Measurements from ENCODE around the gene CAP2.

CAP2 gene, protein sequence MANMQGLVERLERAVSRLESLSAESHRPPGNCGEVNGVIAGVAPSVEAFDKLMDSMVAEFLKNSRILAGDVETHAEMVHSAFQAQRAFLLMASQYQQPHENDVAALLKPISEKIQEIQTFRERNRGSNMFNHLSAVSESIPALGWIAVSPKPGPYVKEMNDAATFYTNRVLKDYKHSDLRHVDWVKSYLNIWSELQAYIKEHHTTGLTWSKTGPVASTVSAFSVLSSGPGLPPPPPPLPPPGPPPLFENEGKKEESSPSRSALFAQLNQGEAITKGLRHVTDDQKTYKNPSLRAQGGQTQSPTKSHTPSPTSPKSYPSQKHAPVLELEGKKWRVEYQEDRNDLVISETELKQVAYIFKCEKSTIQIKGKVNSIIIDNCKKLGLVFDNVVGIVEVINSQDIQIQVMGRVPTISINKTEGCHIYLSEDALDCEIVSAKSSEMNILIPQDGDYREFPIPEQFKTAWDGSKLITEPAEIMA

DNA sequence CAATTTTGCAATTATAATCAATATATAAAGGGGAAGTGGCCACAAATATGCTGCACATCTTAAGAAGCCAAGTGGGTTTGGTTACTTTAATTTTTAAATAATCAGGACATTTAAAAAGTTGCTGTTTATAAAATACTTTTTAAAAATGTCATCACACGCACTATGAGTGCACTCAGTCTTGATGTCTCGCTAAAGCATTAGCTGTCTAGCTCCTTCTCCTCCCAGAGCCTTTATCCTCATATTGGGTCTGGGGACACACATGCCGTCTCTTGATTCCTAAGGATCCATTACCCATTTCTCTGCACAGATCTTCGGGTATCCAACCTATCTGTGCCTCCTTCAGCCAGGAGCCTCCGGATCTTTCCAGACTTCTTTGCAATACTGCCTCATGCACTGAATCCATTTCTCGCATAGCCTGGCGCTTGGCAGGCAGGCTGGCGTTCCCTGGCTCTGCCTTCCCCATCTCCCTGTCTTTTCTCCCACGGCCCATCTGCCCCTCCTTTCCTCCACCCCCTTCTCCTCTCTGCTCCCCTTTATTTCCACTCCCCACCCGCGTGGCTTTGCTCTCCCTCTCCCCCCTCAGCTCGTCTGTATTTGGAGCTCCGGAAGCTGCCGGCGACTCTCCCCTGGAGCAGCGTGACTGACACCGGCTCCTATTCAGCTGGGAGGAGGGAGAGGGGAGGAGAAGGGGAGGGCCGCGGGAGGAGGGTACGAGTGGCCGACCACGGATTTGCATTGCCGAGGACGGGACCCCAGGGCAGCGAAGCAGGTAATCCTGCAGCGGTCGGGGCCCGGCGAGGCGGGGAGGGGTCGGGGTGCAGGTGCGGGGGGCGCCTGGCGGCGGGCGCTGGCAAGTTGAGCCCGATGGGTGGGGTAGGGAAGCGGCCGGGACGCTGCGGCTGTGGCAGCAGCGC lies at the start of gene CAP2:
Gene CAP2, plus strand, starts transcription at position 618 of the 914 bp plus-strand sequence. CDS start 27,961 bp downstream, outside the sequence.
- no peak for FAIRE-seq
- no peak for DNase-seq (ENCODE audit: insufficient read length, low spot score)

DNA sequence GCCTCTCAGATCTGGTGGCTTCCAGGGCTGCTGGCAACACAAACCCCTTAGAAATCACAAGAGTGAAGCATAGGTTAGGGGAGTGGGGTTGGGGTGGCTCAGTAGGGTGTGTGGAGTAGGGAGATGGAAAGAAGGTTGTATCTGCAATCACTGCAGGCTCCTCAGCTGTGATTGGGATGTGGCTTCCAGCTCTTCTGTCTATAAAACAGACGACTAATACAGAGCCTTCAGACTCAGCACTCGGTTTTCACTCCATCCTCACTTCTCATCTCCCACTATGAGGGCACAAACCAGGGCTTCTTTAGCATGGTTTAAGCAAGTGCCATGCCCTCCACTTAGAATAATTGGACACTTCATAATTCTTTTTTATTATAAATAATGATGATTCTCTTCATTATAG lies 46.4 kb upstream of the CAP2 start:
- DNase-seq (ENCODE audit: insufficient read length, low spot score) (no peak), FAIRE-seq (no peak)

DNA sequence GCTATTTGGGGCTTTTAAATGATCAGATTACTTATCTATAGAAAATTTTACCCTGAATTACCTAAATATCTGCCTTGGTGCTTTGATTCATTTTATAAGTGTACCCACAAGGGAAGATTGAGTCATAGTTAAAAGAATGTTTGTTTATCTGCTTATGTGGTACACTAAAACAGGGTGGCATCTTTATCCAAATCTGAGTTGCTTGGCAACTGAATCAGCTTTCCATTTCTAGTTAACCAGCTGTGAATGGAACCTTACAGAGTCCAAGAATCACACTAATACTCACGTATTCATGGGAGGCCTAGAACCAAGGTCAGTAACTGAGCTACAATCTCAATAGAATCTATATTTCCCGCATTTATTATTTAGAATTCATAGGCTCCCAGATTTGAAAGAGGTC lies 44.0 kb upstream of the CAP2 start:
- no peak for DNase-seq (ENCODE audit: insufficient read length, low spot score)
- FAIRE-seq, result no peak

DNA sequence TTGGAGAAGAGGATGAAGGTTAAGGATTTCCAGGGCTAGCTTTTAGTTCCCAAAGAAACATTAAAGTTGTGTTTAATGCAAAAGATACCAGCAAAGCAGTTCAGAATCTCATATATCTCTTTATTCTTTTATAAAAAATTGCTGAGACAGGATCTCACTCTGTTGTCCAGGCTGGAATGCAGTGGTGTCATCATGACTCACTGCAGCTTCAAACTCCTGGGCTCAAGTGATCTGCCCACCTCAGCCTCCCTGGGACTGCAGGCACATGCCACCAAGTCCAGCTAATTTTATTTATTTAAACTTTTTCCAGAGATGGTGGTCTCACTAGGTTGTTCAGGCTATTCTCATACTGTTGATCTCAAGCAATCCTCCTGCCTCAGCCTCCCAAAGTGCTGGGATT lies 41.1 kb upstream of the CAP2 start:
- DNase-seq (ENCODE audit: insufficient read length, low spot score), result no peak
- no peak for FAIRE-seq

DNA sequence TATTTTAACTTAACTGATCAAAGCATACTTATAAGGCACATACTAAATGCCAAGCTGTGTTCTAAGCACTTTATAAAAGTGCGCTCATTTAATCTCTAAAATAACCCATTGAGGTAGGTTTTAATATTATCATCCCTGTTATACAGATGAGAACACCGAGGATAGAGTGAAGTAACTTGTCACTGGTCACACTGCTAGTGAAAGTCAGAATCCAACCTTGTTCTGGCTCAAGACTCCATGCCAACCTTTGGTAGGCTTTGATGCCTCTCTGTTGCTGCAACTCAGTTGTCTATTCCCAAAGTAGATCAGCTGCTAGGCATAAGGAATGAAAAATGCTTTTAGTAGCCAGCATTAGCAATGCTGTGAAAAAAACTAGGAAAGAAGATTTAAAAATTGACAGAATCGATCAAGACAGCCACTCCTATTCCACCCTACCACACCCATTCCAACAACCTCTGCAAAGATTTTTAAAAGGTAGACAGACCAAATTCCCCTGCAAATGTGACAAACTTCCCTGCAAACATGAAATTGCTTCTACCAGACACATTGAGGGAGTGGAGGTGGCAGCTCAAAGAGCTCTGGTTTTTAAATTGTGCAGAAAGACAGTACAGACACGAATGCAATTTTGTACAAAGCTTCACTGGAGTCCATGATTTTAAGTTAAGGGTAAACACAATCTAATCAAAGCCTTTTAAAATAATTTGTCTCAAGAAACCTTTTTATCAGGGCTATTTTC lies 39.8 kb upstream of the CAP2 start:
- no peak for FAIRE-seq
- DNase-seq (ENCODE audit: insufficient read length, low spot score), result no peak

DNA sequence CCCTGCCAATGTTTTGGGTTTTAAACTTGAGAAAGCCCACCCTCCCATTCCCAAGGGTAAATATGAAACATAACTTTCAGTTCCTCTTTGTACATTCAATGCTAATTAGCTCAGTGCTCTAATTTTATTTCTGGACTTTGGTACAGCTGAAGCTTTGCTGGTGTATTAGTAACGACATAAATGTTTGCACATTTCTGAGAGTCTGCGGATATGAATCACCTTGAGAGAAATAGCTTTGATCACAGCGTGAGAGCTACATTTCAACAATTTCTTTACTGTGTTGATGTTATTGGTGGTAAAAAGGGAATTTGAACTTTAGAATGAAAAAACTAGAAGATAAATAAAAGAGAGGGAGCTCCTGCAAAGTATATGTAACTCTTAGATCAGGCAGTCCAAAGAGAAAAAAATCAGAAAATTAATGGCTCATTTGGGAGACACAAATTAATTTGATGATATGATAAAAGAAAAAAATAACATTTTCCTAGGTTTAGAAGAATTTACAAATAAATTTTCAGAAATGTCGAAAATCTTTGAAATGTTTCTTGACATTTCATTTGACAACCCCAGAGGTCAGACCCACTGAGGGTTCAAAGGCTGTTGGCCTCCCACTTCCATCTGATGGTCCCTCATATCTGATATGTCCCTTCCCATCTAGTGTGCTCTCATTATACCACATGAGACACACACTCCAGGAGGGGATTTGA lies 38.5 kb upstream of the CAP2 start:
- no peak for DNase-seq (ENCODE audit: insufficient read length, low spot score)
- FAIRE-seq, result no peak

DNA sequence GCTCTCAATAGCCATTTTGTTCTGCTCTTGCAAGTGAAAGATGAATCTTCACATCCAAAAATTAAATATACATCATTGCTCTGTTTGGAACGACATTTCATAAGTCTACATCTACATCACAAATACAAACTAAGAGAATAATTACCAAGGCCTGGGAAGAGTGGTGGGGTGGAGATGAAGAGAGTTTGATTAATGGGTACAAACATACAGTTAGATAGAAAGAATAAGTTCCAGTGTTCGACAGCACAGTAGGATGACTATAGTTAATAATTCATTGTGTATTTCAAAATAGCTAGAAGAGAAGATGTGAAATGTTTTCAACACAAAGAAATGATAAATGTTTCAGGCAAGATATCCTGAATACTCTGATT lies 38.0 kb upstream of the CAP2 start:
- DNase-seq (ENCODE audit: insufficient read length, low spot score) (no peak), FAIRE-seq (no peak)

DNA sequence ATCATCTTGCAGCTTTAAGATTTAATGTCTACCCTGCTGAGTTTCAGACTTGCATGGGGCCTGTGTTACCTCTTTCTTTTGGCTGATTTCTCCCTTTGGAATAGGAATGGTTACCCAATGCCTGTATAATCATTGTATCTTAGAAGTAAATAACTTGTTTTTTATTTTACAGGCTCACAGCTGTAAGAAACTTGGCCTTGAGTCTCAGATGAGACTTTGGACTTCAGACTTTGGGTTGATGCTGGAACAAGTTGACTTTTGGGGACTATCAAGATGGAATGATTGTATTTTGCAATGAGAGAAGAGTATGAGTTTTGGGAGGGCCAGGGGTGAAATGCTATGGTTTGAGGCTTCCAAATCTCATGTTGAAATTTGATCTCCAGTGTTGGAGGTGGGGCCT lies 34.9 kb upstream of the CAP2 start:
- FAIRE-seq (no peak), DNase-seq (ENCODE audit: insufficient read length, low spot score) (no peak)

DNA sequence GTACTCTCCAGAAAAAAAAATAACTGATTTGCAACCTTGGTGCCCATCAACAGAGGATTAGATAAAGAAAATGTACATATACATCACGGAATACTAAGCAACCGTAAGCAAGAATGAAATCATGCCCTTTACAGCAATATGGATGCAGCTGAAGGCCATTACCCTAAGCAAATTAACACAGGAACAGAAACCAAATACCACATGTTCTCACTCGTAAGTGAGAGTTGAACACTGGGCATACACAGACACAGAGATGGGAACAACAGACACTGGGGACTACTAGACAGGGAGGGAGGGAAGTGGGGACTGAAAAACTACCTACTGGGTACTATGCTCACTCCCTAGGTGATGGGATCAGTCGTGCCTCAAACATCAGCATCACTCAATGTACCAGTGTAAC lies 32.8 kb upstream of the CAP2 start:
- DNase-seq (ENCODE audit: insufficient read length, low spot score) (no peak), FAIRE-seq (no peak)

DNA sequence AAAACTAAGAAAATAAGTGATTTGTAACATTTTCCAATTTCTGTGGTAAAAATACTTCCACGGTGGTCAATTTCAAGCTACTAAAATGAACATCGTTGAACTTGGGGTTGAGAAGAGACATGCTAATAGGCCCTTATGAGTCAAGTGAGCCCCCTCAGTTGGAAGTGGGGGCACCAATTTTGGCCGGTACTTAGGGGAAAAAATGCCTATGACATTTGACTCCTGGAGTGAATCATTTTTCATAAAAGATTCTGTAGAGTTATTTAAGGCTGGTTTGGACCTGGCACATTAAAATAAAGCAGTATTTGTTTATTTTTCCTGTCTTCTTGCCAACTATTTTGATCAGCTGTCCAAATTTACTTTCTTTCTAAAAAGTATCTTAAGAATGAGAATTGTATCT lies 32.4 kb upstream of the CAP2 start:
- DNase-seq (ENCODE audit: insufficient read length, low spot score) (no peak), FAIRE-seq (no peak)

DNA sequence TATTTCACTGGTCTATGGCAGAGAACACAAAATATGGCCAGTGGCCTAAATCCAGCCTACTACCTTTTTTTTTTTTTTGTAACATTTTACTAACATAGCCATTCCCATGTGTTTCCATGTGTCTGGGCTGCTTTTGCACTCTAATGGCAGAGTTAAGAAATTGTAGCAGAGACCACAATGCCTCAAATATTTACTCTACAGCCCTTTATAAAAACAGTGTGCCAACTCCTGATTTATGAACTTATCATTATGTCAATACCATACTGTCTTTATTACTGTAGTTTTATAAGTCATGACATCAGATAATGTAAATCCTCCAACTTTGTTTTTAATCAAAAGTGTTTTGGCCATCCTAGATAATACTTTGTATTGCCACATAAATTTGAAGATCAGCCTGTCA lies 27.4 kb upstream of the CAP2 start:
- FAIRE-seq, result no peak
- no peak for DNase-seq (ENCODE audit: insufficient read length, low spot score)

DNA sequence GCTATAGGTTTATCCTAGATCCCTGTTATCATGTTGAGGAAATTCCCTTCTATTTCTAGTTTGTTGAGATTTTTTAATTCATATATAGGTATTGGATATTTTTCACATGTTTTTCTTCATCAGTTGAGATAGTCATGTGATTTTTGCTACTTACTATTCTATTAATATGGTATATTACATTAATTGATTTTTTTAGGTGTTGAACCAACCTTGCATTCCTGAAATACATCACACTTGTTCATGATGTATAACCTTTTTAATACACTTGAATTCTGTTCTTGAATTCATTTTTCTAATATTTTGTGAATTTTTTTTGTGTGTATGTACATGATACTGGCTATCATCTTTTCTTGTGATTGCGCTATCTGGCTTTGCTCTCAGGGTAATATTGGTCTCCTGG lies 25.5 kb upstream of the CAP2 start:
- FAIRE-seq (no peak), DNase-seq (ENCODE audit: insufficient read length, low spot score) (no peak)

DNA sequence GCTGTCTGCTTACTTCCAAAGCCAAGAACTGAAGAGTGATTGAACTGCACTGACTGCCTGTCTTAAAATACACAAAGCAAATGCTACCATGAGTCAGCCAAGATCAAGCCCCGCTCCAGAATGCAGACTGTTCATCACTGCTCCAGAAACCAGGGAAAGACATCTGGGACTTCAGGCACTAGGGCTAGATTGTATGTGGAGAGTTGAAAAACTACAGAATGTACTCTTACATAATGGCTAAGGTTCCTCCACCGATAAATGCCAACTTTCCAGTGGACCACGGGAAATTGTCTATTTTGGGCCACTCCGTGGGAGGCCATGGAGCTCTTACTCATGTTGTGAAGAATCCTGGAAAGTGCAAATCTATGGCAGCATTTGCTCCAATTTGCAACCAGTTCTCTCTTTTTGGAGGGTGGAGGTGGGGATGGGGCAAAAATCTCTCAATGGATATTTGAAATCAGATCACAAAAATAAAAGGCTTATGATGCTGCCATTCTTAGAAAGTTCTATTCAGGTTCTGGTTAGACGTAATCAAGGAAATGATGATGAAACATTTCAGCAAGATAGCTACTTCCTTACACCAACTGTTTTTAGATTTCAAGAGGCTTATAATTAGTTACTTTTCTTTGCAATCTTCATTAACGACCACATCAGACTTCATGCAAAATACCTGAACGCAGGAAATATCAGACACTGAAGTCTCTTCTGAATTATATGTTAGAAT lies 11.8 kb upstream of the CAP2 start:
- FAIRE-seq (no peak), DNase-seq (ENCODE audit: insufficient read length, low spot score) (no peak)

DNA sequence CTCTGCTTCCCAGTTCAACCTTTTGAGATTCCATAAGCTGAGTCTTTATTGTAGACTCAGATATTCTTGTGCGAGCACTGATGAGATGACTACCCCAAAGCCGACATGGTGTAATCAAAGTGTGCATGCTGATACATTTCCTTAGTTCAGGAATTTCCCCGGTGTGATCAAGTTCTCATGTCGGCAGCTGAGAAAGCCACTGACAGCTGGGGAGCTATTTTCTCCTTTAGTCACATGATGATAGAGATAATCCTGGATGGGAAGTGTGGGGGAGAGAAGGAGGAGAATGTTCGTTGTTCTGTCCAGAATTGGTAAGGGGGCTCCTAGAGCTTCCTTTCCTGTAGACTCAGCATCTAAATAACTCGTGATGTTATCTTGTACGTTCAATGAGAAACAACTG lies 7.7 kb upstream of the CAP2 start:
- DNase-seq (ENCODE audit: insufficient read length, low spot score) (no peak), FAIRE-seq (no peak)

DNA sequence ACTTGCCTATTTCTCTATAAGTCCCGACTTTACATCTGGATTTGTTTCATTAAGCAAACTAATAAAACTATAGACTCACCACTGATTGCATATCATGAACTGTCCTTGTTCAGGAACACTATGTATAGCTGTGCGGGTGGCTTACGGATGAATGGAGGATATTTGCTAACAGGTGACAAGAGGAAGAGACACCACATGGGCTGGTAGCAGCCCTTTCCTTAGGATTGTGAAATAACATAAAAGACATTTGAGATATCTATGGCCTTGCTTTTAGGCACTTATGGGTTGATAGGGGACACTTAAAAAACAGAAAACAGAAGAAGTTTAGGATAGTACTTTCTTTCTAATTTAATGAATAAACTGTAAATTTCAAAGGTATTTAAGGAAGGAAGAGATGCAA lies 5.0 kb upstream of the CAP2 start:
- FAIRE-seq (no peak), DNase-seq (ENCODE audit: insufficient read length, low spot score) (no peak)

DNA sequence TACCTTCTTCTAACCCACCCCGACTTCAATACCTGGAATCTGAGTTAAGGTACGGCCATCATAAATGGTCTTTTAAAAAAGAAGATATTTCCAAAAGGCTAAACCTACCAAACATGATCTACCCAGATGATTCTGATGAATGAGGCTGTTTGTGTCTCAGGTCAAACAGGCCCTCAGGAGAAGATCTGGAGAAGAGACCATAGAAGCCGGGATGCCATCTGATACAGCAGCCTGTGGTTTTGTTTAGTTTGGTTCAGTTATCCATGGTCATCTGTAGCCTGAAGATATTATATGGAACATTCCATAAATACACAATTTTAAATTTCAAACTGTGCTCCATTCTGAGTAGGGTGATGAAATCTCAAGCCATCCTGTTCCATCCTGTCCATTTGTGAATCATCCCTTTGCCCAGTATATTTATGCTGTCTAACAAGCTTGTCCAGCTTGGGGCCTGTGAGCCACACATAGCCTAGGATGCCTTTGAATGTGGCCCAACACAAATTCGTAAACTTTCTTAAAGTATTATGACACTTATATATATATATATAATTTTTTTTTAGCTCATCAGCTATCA lies 4.0 kb upstream of the CAP2 start:
- DNase-seq (ENCODE audit: insufficient read length, low spot score), result no peak
- FAIRE-seq, result no peak

DNA sequence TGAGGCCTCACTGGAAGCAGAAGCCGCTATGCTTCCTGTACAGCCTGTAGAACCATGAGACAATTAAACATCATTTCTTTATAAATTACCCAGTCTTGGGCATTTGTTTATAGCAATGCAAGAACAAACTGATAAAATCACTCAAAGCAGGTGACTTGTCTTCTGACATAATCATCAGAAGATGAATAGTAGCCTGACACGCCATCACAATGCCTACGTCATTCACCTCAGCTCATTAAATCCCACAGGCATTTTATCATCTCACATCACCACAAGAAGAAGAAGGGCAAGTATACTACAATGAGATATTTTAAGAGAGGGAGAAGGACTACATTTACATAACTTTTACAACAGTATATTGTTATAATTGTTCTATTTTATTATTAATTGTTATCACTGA lies 3.1 kb upstream of the CAP2 start:
- DNase-seq (ENCODE audit: insufficient read length, low spot score) (no peak), FAIRE-seq (no peak)

DNA sequence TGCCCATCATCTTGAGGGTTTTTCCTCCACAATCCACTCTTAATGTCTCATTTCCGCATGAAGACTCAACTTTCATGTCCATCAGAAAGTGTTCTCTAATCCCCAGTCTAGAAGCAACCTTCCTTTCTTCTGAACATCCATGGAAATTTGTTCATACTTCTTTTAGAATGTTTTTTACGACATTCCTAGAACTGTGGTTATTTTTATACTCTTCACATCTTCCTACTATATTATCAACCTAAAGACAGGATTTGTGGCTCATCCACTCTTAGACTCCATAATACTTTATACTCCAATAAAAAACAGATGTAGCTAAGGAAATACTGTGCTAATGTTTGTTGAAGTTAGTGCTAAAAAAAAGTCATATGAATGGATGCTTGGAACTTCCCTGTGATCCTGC lies 1.4 kb upstream of the CAP2 start:
- FAIRE-seq, result no peak
- no peak for DNase-seq (ENCODE audit: insufficient read length, low spot score)

DNA sequence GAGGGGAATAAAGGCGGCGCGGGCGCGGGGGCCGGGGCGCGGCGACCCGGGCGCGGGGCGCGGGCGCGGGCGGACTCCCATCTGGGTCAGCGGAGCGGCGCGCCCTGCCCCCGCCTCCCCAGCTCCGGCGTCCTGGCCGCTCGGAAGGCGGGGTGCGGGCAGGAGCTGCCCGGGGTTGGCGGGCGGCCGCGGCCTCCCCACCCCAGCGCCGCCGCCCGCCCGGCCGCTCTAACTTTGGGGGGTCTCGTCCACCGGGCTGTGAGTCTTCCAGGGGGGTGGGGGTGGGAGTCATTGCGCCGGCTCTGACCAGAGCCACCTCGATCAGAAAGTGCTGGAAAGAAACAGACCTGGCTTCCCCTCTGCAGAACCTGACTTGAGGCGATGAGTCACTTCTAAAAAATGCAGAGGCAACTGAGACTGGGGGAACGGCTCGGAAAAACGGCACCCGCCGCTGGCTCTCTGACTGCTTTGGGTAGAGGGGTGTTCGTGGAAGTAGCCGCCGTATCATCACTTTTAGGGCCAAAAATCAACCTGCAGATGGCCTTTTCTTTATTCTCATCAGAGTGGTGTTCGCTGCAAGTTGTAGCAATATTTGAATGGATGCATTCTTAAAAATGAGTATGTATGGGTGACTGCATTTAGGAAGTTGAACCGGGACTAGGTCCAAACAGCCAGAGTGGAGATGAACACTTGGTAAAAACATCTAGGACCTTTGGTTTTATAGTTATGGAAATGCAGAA lies 667 bp downstream of the CAP2 start:
- no peak for DNase-seq (ENCODE audit: insufficient read length, low spot score)
- no peak for FAIRE-seq
